ENCODE results near the gene HOXA9.

- TF ChIP-seq CTCF (IDR thresholded peaks at IDR 0.05; ENCODE audit: insufficient read depth, low read depth, low read length) (no peak), EZH2 (IDR thresholded peaks at IDR 0.05; ENCODE audit: insufficient read depth, low read length) (no peak)
Observed at GRCh38 chr7:27114881-27115220, 50.5 kb downstream of the HOXA9 start.

Measured in astrocyte (in vitro differentiated cells and primary cell).